GM19328 (cell line): ENCODE results near the gene CSNK1E.

Experiments used
- ATAC-seq: cut with Tn5 transposase; IDR thresholded peaks from one replicate; pipeline ENCODE4 v1.9.1; 2021; ENCODE audit warnings: mild to moderate bottlenecking, moderate library complexity; ENCODE audit not compliant: unreplicated experiment

The CSNK1E gene

DNA sequence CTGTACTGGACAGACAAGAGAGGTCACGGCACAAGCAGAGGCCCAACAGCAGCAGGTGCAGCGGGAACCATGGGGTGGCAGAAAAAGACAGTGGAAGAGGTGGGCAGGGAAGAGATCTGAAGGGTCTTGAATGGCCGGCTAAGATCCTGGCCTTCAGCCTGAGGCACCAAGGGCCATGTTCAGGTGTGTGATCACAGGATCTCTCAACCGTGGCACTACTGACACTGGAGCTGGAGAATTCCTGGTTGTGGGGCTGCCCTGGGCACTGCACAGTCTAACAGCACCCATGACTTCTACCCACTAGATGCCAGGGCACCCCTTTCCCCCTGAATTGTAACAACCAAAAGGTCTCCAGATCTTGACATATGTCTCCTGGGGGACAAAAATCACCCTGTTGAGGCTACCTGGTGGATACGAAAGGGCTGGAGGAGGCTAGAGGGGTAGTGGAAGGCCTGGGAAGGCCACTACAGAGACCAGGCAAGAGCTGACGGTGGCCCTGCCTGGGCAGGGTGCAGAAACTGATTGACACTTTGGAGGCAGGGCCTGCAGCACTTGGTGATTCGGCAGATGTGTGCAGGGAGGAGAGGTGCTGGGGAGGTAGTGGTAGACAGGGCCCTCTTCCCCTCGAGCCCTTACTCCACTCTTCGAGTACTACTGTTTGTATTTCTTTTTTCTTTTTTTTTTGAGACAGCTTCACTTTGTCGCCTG, 8.3 kb downstream of the CSNK1E start:
- ATAC-seq, result no peak

DNA sequence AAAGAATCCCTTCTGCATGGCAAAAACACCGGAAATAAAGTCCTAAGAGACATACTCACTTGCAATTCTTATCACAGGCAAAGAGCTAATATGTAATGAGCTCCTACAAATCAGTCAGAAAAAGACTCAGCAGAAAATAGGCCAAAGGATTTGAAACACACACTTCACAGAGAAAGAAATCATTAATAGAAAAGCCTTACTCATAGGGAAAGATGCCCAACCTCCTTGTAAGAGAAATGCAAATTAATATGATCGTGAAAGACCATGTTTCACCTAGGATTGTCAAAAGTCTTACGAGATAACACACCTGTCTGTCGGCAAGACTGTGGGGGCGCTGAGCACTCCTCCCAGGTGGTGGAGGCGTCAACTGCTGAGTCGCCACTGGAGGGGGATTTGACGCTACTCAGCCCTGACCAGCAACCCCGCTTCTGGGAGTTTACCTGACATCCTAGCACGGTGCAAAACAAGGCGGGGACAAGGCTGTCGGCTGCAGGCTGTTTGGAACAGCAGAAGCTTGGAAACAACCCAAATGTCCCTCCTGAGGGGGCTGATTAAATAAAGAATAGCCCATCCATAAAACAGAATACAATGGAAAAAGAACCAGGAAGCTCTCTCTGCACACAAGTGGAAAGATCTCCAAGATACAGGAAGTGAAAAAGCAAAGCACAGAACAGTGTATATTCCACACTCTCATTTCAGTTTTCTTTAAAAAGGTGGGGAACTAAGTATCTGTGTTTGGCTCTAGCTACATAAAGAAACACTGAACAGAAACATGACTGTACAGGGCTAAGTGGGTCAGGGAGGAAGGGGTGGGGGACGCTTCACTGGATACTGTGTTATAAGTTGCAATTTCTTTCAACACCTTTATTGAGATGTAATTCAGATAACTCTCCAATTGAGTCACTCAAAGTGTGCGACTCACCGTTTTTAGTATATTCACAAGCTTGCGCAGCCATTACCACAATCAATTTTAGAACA, 11.5 kb downstream of the CSNK1E start:
- ATAC-seq, result no peak

DNA sequence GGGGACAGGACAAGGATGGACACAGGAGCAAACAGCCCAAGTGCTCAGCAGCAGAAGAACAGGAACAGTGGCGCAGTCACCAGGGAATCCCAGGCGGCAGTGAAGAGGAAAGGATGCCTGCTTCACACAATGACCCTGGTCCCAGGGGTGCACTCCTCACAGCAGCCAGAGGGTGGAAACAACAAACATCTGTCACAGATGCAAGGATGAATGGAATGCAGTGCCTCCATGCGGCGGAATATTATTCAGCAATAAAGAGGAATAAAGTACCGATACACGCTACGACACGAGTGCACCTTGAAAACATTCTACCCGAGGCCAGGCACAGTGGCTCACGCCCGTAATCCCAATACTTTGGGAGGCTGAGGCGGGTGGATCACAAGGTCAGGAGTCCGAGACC, 12.7 kb downstream of the CSNK1E start:
- ATAC-seq, result no peak

DNA sequence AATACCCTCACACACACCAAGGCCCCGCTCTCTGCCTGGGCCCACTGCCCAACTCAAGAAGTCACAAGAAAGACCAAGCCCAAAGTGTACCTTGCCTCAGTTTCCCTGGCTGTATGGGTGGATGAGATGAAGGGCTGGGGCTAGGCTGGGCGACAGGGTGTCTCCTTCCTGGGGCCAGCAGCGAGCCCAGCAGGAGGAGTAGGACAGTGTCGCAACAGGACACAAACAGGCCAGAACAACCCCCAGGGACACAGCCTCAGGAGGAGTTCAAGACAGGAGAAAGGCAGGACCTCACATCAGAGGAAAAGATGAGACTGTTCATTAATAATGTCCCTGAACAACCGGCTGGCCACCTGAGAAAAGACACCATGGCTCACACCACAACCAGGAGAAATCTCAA, 13.3 kb downstream of the CSNK1E start:
- no peak for ATAC-seq

DNA sequence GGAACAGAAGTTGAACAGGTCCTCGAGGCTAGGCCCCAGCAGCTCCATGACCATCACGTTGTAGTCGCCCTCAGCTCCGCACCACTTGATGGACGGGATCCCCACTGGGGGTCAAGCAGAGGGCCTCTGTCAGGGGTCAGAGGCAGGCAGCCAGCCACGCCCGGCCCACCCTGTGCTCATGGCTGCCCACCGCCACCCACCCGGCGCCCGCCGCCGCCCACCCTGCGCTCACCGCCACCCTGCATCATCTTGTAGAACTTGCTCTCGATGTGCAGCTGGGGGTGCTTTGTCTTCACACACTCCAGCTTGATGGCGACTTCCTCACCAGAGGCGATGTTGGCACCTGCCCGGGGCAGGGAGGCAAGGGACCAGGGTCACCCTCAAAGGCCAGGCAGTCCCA, 14.3 kb downstream of the CSNK1E start:
- ATAC-seq, result no peak

DNA sequence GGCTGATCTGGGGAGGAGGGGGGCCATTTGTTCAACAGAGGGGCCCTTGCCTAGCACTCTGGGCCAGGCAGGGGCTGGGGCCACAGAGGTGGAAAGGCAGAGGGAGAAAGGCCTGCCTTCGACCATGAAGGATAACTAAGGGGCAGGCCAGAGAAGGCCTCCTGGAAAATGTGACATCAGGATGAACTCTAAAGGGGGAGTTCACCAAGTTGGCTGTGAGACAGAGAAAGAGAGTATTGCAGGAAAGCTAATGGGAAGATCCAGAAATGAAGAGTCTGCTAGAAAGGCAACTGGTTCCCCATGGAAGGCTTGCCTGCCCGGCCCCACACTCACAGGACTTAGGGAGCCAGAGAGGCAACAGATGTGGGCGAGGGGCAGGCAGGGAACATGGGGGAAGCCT, 16.3 kb downstream of the CSNK1E start:
- no peak for ATAC-seq

DNA sequence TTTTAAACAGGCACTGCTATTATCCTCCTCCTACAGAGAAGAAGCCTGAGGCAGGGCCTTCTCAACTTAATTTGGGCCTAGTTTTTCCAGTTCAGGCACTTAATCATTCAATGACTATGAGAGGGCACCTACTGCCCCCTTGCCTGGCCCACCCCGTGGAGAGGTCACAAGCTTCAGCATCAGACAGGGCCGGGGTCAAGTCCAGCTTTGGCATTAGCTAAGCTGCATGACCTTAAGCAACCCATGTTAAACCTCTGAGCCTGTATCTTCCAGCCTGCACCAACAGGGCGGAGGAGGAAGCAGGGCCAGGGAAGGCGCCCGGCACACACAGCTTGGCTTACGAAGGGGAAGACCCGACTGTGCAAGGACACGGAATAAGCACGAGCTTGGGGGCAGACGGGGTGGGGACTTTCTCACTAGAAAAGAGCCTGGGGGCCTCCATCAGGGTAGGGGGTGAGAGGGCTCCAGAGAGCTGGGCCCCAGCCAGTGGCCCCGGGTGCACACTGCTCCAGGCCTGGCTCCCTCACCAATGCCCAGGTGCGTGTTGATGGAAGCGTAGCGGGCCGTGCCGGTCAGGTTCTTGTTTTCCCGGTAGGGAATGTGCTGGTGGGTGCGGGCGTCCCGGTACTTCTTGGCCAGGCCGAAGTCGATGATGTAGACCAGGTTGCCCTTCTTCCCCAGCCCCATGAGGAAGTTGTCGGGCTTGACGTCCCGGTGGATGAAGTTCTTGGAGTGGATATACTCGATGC, 16.9 kb downstream of the CSNK1E start:
- ATAC-seq, result no peak

DNA sequence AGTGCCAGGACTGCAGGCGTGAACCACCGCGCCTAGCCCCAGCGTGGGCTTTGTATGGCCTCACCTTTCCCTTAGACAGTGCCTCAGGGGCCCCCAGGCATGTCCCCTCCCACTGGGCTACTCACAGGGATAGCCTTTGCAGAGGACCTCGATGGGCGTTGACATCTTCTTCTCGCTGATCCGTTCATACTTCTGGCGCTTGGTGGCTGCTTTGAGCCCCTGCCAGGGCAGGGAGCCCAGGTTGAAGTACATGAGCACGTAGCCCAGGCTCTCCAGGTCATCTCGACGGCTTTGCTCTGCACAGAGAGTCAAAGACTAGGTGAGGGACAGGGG, 17.5 kb downstream of the CSNK1E start:
- no peak for ATAC-seq

DNA sequence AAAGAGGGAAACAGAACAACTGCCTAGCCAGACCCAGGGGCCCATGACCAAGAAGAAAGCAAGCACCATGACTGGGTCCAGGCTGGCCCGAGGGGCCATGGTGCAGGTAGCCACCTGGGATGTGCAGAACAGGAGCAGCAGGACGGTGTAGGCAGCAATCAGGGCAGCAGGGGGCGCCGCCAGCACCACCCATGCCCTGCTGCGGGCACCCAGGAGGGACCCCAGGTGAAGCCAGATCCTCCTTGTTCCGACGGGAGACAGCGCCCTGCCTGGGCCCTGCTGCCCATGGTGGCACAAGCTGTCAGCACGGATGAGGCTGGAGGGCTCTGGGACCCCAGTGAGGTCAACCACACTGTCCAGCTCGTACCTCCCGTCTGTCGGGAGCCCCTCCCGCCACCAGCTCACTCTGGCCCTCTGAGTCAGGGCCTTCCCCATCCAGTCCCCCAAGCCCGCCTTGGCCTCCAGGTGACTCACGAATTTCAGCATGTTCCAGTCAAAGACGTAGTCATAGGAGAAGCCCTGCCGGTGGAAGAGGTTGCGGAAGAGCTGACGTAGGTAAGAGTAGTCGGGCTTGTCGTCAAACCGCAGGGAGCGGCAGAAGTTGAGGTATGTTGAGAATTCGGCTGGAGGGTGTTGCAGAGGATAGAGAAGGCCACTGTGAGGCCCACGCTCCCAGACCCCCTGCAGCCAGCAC, 18.8 kb downstream of the CSNK1E start:
- ATAC-seq, result no peak

DNA sequence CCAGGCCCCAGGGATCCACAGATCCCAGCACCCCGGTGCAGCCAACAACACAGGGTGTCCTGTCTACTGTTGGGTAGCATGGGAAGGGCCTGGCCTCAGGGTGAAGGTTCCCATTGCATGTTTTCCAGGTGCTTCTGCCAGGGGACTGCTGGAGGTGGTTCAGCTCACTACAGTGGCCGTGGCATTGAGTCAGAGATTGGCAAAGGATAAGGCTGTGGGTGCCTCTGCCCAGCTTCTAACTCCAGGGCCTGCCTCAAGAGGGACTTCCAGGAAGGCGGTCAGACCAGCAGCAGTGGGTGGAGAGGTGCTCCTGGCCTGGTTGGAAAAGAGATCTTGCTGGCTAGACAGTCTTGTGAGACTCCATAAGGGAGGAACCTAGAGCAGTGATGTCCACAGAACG, 20.9 kb downstream of the CSNK1E start:
- ATAC-seq, result no peak

DNA sequence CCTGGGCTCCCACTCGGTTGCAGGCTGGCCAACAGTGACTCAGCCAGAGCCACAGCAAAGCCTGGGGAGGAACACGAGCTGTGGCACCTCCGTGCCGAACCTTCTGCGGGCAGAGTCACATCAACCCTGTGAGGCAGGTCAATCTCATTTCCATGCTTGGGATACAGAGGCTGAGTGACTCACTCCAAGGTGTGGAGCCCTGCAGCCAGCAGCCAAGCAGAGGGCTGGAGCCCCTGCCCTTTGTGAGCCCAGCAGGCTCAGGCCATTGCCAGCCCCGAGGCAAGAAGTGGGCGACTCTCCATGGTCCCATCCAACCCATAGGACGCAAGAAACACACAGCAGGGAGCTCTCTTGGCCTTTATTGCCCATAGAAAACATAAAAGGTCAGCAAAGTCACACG, 21.4 kb downstream of the CSNK1E start:
- ATAC-seq, result no peak

DNA sequence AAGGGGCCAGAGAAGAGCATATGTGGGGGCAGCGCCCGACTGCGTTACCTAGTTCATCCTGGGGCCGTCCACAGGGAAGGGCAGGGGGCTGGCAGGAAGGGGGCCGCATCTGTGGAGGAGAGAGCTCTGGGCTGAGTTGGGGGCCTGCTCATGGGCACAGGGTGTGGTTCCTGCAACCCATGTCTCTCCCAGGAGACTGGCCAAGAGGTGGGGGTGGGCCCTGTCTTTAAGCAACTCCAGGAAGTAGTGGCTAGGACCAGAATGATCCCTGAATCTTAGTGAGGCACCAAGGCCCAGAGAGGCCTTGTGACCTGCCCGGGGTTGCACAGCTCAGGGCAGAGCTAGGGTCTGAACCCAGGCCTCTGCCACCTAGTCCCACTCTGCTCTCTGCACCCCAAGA, 21.9 kb downstream of the CSNK1E start:
- no peak for ATAC-seq

DNA sequence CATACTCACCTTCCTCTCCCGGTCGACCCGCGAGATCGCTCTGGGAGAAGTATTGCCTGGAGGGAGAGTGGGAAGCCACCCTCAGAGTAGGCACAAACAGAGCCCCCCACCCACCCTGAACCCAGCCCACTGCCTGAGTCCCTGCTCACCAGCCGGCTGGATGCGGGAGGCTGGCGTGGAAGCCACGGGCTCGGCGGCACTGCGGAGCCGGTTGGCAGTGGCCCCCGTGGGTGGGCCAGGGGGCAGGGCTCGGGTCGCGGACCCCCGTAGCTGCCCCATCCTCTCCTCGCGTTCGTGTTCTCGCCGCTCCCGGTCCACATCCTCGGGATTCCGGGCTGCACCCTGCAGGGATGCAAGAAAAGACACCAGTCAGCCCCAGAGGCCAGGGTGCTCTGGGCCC, 23.0 kb downstream of the CSNK1E start:
- no peak for ATAC-seq

DNA sequence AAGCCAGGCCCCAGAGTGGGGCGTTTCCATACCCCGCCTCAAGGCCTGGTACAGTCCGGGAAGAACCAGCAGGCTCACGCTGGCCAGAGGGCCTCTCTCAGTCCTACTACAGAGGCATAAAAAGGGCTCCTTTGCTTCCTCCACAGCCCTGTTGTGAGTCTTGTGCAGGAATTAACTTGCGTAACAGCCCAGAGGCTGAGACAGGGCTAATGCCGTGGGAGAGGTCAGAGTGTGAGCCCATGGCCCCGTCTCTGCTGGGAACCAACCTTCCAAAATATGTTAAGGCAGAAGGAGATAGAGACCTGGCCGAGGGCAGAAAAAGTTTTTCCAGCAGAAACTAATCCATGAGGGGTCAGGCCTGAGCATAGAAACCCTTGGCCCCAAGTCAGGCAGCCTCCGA, 24.5 kb downstream of the CSNK1E start:
- ATAC-seq, result no peak

DNA sequence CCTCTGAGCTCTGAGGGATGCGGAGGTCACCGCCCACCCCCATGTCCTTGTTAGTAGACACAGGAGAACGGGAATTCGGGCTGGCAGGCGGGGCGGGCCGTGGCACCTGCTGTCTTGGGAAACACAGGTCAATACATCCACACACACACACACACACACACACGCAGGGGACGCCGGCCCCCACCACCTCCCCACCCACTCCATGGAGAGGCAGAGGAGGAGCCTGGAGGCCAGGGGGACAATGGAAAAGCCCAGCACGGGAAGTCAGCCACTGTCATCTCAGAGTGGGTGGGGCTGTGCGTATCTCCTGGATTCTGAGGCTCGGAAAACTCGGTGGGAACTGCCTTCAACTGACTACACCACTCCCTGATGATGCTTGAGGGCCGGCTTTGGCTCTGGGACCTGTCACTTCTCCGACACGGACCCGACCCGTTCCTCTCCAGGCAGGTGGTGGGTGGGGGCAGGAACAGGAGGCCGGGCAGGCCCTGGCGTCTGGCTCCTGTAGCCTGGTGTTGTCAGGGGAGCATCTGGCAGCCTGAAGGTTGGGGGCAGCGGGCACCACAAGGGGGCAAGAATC, 25.9 kb downstream of the CSNK1E start:
- no peak for ATAC-seq

DNA sequence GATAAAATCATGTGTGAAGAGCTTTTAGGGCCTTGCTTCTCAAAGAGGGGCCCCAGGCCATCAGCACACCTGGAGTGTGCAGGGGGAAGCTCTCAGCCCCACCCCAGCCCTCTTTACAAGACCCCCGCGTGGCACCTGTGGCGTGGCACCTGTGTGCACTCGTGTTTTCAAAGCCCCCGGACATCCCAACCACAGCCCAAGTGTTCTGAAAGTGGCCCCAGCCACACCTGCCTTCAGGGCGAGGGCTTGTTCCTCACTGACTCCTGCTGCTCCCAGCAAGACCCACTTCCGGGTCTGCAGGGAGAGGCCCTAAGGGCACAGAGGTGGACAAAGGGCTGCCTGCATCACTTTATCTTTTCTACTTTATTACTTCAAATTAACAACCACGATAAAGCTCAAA, 26.9 kb downstream of the CSNK1E start:
- ATAC-seq, result no peak

DNA sequence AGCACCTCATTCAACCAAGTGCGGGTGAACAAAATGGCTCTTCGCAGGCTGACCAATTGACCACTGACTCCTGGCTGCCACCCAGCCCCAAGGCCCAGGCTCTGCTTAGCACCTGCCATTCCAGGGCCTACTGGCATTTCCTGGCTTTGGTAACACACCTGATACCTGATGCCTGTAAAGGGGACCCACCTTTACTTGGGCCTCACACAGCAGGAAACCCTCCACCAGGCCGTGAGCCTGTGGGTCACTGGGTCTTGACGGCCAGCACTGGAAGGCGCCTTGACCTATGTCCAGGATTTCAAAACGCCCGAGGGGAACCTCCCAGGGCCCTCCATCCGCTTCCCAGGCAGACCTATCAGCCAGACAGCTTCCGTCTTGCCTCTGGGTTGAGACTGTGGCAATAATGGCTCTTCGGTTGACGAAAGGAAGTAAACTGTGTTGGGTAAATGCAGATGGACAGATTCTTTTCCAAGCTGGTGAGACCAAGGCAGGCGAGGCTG, 27.6 kb downstream of the CSNK1E start:
- ATAC-seq, result no peak

DNA sequence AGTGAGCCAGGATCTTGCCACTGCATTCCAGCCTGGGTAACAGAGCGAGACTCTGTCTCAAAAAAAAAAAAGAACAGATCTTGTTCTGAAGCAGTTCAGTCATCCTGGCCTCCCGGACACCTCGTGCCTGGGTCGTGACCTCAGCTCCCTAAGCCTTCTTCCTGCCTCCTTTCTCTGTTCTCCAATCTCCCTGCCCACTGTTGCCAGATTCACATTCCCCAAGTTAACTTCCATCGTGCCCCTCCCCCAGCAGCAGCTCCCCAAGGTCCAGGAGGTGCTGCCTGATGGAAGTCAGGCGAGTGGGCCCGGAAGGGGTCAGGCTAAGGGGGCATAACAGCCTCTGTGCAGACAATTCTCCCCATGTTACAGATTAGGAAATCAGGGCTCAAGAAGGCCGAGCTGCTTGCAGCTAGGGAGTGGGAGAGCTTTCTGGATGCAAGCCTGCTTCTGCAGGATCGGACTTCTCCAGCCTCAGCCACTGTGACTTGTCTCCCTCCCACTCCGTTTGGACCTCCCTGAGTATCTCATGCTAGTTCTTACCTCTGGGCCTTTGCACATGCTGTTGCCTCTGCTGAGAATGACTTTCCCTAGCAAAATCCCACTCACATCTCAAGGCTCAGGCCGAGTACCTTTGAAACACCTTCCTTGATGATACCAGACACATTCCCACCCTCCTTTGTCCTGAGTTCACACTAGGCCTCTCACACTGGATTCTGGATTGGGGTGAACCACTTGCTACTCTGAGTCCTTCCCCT, 30.1 kb downstream of the CSNK1E start:
- ATAC-seq, result no peak

DNA sequence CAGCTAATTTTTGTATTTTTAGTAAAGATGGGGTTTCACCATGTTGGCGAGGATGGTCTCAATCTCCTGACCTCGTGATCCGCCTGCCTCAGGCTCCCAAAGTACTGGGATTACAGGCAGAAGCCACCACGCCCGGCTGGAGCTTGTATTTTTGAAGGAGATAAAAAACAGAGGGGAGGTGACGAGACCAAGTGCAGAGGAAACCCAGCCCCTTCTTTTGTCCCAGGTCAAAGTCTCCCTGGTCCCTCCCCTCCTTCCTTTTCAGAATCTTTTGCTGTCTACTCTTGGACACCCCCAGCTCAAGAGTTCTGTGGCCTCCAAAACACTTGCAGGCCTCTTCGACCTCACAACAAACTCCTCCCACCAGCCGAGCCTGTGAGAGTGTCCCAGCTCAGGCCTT, 32.2 kb downstream of the CSNK1E start:
- ATAC-seq, result no peak

DNA sequence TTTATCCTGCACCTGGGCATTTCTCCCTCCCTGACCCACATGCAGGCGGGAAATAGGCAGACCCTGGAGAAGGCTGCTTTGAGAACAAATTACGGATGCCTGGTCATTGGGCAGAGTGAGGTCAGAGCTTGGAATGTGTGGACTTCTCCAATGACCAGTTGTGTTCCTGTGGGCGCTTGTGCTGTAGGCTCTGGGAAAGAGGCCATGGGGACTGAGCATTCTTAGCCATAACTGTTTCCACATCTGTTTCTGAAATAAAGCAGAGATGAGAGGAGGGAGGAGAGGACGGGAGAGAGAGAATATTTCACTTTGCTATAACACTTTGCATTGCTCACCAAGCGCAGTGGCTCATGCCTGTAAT, 33.2 kb downstream of the CSNK1E start:
- ATAC-seq, result no peak
